ENCODE measurements around the gene IER2.

IER2 gene, protein sequence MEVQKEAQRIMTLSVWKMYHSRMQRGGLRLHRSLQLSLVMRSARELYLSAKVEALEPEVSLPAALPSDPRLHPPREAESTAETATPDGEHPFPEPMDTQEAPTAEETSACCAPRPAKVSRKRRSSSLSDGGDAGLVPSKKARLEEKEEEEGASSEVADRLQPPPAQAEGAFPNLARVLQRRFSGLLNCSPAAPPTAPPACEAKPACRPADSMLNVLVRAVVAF

DNA sequence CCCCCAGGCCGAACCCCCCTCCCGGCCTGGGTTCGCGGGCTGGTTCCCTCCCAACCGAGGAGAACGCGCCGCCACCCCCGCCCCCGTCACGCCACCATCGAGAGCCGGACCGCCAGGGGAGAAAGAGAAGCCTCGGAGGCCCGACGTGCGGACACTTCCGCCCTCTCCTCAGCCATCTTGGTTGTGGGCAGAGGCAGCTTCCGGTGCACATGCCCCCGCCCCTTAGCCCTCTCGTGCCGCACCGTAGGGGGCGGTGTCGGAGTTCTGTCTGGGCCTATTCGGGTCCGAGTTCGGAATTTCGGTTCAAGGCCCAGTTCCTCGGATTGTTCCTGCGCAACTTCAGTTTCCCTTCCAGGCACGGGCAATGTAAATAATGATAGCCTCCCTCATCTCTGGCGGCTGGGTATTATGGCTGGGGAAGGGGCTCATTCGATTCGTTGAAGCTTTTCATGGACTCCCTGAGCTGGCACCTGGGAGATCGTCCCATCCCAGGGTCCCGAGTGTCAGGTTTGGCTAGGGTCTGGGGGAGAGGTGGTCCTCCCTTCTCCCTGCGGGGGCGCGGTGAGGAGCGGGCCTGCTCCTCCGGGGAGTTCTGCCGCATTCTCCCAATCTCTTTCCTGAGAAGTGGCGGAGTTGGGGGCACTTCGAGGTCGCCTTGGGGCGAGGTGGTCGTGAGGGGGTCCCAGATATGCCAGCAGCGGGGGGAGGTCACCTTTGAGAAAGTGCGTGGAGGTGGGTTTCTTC lies at the start of gene IER2, which contains the start of gene STX10:
IER2 (plus strand) TSS at position 225 of the 744 bp plus-strand sequence. CDS start 2,776 bp downstream, outside the sequence.
STX10 (minus strand) TSS at position 189 of the 744 bp plus-strand sequence. CDS start 202 bp downstream, outside the sequence.
- H3K27me3 ChIP-seq (replicated peaks): no peaks in the 10 kb centered on the region
- DNase-seq: peak; percentile 93
- TF ChIP-seq, protein P1, sequence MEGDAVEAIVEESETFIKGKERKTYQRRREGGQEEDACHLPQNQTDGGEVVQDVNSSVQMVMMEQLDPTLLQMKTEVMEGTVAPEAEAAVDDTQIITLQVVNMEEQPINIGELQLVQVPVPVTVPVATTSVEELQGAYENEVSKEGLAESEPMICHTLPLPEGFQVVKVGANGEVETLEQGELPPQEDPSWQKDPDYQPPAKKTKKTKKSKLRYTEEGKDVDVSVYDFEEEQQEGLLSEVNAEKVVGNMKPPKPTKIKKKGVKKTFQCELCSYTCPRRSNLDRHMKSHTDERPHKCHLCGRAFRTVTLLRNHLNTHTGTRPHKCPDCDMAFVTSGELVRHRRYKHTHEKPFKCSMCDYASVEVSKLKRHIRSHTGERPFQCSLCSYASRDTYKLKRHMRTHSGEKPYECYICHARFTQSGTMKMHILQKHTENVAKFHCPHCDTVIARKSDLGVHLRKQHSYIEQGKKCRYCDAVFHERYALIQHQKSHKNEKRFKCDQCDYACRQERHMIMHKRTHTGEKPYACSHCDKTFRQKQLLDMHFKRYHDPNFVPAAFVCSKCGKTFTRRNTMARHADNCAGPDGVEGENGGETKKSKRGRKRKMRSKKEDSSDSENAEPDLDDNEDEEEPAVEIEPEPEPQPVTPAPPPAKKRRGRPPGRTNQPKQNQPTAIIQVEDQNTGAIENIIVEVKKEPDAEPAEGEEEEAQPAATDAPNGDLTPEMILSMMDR (IDR thresholded peaks at IDR 0.05; ENCODE audit: low read depth, low read length, missing control alignments): peak; percentile 62
- in situ Hi-C loops (cut with HindIII; ENCODE audit: low pct_ligation_motif_present, low sequenced_read_pairs): no loop called here
- peaks cover 14% of the 10 kb centered on the region for H3K36me3 ChIP-seq (replicated peaks)
- peak within 1 kb of the TSS; percentile 91 for H3K4me3 ChIP-seq (ENCODE audit: low read depth, low read length)
- peak within 1 kb of the TSS; percentile 86 for H3K27ac ChIP-seq

DNA sequence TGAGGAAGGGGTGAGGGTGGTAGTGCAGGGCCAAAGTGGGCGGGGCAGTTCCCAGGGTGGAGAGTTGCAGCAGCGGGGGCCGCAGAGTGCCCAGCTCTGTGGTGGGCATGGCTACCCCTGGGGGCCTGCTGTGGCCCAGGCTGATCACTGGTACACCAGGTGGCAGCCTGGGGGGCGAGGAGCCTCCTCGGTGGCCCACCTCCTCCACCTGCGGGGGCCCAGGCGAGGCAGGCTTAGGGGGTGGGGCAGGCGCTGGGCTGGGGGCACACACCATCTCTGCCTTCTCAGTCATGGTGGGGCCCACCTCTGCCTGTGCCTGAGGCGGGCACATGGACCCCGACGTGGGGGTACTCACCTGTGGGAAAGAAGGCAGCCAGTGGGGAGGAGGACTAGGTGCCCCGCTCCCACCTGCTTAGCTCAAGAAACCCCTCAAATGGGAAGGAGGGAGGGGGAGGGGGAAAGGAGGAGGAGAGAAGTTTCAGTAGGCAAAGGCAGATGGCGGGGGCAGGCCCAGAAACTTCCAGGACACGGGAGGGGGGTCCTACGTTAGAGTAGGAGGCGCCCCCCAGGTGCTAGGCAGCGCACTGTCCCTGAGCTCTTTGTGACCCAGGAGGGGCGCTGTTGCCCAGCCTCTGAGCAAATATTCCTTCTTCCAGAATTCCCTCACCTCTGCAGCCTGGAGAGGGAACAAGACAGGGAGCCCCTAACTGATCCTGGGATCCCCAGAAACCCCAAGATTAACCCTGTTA lies 49.2 kb upstream of the IER2 start:
- H3K27me3 ChIP-seq (replicated peaks): no peaks in the 10 kb centered on the region
- no peak overlapping the region for H3K27ac ChIP-seq
- TF ChIP-seq, protein P1 (IDR thresholded peaks at IDR 0.05; ENCODE audit: low read depth, low read length, missing control alignments): peak; percentile 55
- no peak overlapping the region for H3K4me3 ChIP-seq (ENCODE audit: low read depth, low read length)
- peaks cover 4% of the 10 kb centered on the region for H3K36me3 ChIP-seq (replicated peaks)
- in situ Hi-C loops (cut with HindIII; ENCODE audit: low pct_ligation_motif_present, low sequenced_read_pairs): no loop called here
- no peak for DNase-seq

DNA sequence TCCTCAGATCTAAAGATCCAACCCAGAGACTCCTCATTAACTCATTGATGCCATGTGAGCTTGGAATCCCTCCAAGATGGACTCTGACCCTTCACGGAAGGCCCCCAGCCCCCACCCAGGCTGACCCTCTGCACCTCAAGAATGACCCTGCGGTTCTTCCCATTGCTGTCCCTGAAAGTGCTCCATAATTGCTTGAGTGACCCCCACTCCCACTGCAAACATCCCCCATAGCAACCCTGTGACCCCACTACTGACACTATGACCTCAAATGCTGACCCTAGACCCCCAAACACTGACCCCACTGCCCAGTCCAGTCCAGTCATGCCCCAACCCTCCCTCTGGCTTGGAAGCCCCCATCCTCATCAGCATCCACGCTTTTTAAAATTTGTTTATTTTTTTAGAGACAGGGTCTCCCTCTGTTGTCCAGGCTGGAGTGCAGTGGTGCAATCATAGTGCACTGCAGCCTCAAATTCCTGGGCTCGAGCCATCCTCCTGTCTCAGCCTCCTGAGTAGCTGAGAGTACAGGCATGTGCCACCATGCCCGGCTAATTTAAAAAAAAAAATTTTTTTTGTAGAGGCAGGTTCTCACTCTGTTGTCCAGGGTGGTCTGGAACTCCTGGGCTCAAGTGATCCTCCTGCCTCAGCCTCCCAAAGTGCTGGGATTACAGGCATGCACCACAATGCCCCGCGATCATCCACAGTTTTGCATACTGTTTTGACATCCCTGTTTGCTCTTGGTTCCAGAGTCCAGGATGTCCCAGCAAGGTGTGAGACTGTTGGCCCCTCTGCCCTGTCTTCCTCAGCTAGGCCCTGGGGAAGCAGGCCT lies 48.4 kb upstream of the IER2 start:
- H3K27ac ChIP-seq: no peak overlapping the region
- DNase-seq: no peak
- no peak overlapping the region for H3K4me3 ChIP-seq (ENCODE audit: low read depth, low read length)
- peaks cover 4% of the 10 kb centered on the region for H3K36me3 ChIP-seq (replicated peaks)
- H3K27me3 ChIP-seq (replicated peaks): no peaks in the 10 kb centered on the region
- TF ChIP-seq, protein P1 (IDR thresholded peaks at IDR 0.05; ENCODE audit: low read depth, low read length, missing control alignments): no peak
- in situ Hi-C loops (cut with HindIII; ENCODE audit: low pct_ligation_motif_present, low sequenced_read_pairs): no loop called here

DNA sequence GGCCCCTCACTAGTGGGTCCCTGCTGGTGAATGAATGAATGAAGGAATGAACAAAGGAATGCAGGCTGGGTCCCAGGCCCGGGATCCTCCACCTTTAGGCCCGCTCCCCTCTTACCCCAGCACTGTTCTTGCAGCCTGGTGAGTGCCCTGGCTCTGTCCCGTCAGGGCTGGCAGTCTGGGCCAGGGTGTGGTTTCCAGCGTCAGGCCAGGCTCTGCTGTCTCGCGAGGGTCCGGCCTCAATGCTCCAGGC lies 47.9 kb upstream of the IER2 start:
- DNase-seq: no peak
- Histone ChIP-seq H3K4me3 (ENCODE audit: low read depth, low read length) (peak overlapping the region; percentile 34), H3K27ac (no peak overlapping the region), H3K27me3 (replicated peaks) (no peaks in the 10 kb centered on the region), H3K36me3 (replicated peaks) (peaks cover 8% of the 10 kb centered on the region)
- in situ Hi-C loops (cut with HindIII; ENCODE audit: low pct_ligation_motif_present, low sequenced_read_pairs): no loop called here
- TF ChIP-seq, protein P1 (IDR thresholded peaks at IDR 0.05; ENCODE audit: low read depth, low read length, missing control alignments): no peak

DNA sequence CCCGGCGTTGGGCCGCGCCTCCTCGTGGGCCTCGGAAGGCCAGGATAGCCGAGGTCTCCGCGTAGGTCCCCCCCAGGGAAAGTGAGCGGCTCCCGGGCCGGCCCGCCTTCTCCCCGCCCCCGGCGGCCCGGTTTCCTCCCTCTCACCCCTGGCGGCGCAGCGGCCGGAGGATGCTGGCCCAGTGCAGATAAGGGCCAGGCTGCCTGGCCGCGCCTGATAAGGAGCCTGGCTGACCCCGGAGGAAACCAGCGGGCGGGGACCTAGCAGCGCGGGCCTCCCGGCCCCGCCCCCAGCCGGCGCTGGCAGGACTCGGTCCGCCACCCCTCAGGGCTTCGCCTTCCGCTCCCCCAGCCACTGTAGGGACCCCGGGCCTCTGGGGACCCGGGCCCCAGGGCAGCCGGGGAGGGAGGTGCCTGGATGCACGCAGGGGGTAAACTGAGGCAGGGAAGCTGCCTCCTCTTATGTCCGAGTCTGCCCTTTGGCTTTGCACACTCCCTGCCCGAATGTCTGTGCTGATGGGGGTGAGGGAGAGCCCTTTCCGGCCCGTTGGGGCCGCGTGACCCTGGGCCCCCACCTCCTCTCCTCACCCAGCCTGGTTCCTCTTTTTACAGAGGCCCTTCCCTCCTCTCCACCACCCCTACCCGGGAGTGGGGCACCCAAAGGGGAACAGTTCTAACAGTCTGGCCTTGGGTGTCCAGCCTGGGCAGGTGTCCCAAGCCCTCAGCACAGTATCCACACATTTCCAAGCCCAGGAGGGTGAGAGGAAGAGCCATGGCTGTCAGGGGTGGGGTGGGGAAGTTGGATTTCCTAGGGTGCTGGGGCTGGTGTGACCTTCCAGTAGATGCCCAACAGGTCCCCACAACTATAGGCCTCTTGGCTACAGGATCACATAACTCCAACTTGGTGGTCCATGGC lies 47.3 kb upstream of the IER2 start, which contains the start of gene LYL1:
LYL1 (minus strand) TSS at position 193 of the 915 bp plus-strand sequence. CDS start 1,687 bp downstream, outside the sequence.
- DNase-seq: no peak
- peaks cover 12% of the 10 kb centered on the region for H3K36me3 ChIP-seq (replicated peaks)
- no peaks in the 10 kb centered on the region for H3K27me3 ChIP-seq (replicated peaks)
- TF ChIP-seq, protein P1 (IDR thresholded peaks at IDR 0.05; ENCODE audit: low read depth, low read length, missing control alignments): no peak
- H3K27ac ChIP-seq: no peak within 1 kb of the TSS
- peak within 1 kb of the TSS; percentile 34 for H3K4me3 ChIP-seq (ENCODE audit: low read depth, low read length)
- in situ Hi-C loops (cut with HindIII; ENCODE audit: low pct_ligation_motif_present, low sequenced_read_pairs): no loop called here

Data from brain microvascular endothelial cell (primary cell).